Spleen (tissue), 11 donors: ENCODE results near the gene OR9Q1. TPM values are rescaled to one million over a fixed set of nuclear protein-coding genes. Genes with fewer than 3 reads are reported as not detected.

Source experiments
- DNase-seq: peaks from one replicate; pipeline ENCODE4 v3.0.0-alpha.2; 2020
- H3K27ac ChIP-seq, 8 donors: fragments of 200-600 bp; sonication (generic) in 7 of 8; 1 replicate in 4 of 8; 2 replicates in 4 of 8; pipeline versions ENCODE4 v1.5.0 to v1.8.0; 2016 to 2021; ENCODE audit warnings: inconsistent platforms in 4 of 8, mild to moderate bottlenecking in 4 of 8, moderate library complexity in 1 of 8
- H3K27me3 ChIP-seq, 7 donors: fragments of 200-600 bp; sonication (generic) in 6 of 7; replicated peaks in 1 of 7; 1 replicate in 4 of 7; 2 replicates in 3 of 7; pipeline versions ENCODE4 v1.5.0 to v1.8.0; 2016 to 2021; ENCODE audit warnings: inconsistent platforms in 3 of 7, mild to moderate bottlenecking in 1 of 7
- H3K36me3 ChIP-seq, 6 donors: fragments of 200-600 bp; sonication (generic) in 5 of 6; 1 replicate in 4 of 6; 2 replicates in 2 of 6; pipeline versions ENCODE4 v1.5.0 to v1.8.0; 2016 to 2021; ENCODE audit warnings: inconsistent platforms in 2 of 6
- H3K4me1 ChIP-seq, 6 donors: fragments of 200-600 bp; sonication (generic) in 5 of 6; 1 replicate in 3 of 6; 2 replicates in 3 of 6; pipeline versions ENCODE4 v1.5.0 to v1.8.0; 2016 to 2021; ENCODE audit warnings: inconsistent platforms in 3 of 6
- H3K4me3 ChIP-seq, 8 donors: fragments of 200-600 bp; sonication (generic) in 7 of 8; 1 replicate in 4 of 8; 2 replicates in 4 of 8; pipeline versions ENCODE4 v1.5.0 to v1.8.0; 2016 to 2021; ENCODE audit warnings: inconsistent platforms in 4 of 8, mild to moderate bottlenecking in 4 of 8, moderate library complexity in 2 of 8
- H3K9me3 ChIP-seq, 8 donors: fragments of 200-600 bp; sonication (generic) in 7 of 8; 1 replicate in 4 of 8; 2 replicates in 4 of 8; pipeline versions ENCODE4 v1.5.0 to v1.8.0; 2016 to 2021; ENCODE audit warnings: inconsistent platforms in 4 of 8
- CTCF ChIP-seq, 11 experiments: fragments of 200-600 bp in 7 of 11; fragments of 450-650 bp in 4 of 11; sonication (generic) in 4 of 11; IDR thresholded peaks in 8 of 11; conservative IDR thresholded peaks in 3 of 11; 1 replicate in 7 of 11; 2 replicates in 4 of 11; pipeline versions ENCODE4 v1.4.0 to v1.8.0; 2016 to 2021; ENCODE audit warnings: antibody characterized with exemption in 11 of 11, inconsistent platforms in 4 of 11, mild to moderate bottlenecking in 1 of 11
- POLR2A ChIP-seq, 3 donors: fragments of 450-650 bp; IDR thresholded peaks; one replicate each; pipeline ENCODE4 v1.5.1; 2017; ENCODE audit warnings: antibody characterized with exemption in 3 of 3, mild to moderate bottlenecking in 1 of 3
- POLR2AphosphoS5 ChIP-seq, 3 donors: sonication (generic); formaldehyde crosslinking; IDR thresholded peaks; one replicate each; pipeline ENCODE4 v1.5.1; 2017; ENCODE audit warnings: antibody characterized with exemption in 3 of 3
- WGBS, 5 donors: extraction: QIAGEN DNeasy Blood & Tissue Kit in 3 of 5; methylation state at CpG; one replicate each; pipeline versions ENCODE4 v1.1.5 to v1.1.7; 2013 to 2018; 5-methylcytosine and 5-hydroxymethylcytosine counted together
- intact Hi-C: fragments of 100-400 bp; cut with DNase I; formaldehyde crosslinking; loops from one replicate; pipeline ENCODE4 v1.15.0; 2023; ENCODE audit warnings: low total_unique reads
- polyA plus RNA-seq, 3 donors: library from polyadenylated mRNA; stranded (reverse); fragments of 200-250 nt; gene quantifications; one replicate each; pipeline ENCODE4 v1.2.1, GENCODE V29; 2013
- total RNA-seq, 7 donors: library from RNA; depleted of rRNA in 3 of 7; stranded (reverse); fragments of >200 nt in 3 of 7; fragmentation: NEBNext Ultra II Directional in 4 of 7; extraction: Animal tissue kit (Norgen Biotek cat#: 25700) in 4 of 7; gene quantifications; one replicate each; pipeline versions ENCODE4 v1.1.0 to v1.2.1, GENCODE V29; 2016 to 2021
- donor health status: healthy with polysubstance abuse.
- donor health status: DM: no; HTN: no; CAD: no; lungs with moderate emphysema.
- donor health status: DM: no; HTN: no; CAD: no.
- donor health status: Bipolar disorder and iron deficiency.
- donor health status: healthy.
- donor health status: DM: no; HTN: no; CAD: no.
- donor health status: DM: yes; HTN: yes; CAD: no.

OR9Q1 gene
- total and polyA plus RNA-seq, 10 donors: not detected

GRCh38 chr11:58164990-58165389 is 141.3 kb downstream of the OR9Q1 start:
- H3K4me3 ChIP-seq: no peak overlapping the region
- no peaks in the 10 kb centered on the region for H3K4me1 ChIP-seq
- no peak for DNase-seq
- H3K9me3 ChIP-seq: no peaks in the 10 kb centered on the region
- no peak overlapping the region for H3K27ac ChIP-seq
- peaks cover 0 to 4% (median 0%) of the 10 kb centered on the region in 7 donors for H3K27me3 ChIP-seq
- intact Hi-C loops: no loop called here
- no peaks in the 10 kb centered on the region for H3K36me3 ChIP-seq
- TF ChIP-seq POLR2AphosphoS5 (IDR thresholded peaks at IDR 0.05): no peak
- TF ChIP-seq CTCF (IDR thresholded peaks at IDR 0.05 in 8 of 11, conservative IDR thresholded peaks at IDR 0.05 in 3 of 11): no peak
- no peak for TF ChIP-seq POLR2A (IDR thresholded peaks at IDR 0.05)
- 52 to 76% (median 70%) methylated on average over 1 of the region's 1 CpG for WGBS, 5 donors

- Histone ChIP-seq H3K27ac (no peak overlapping the region), H3K4me3 (no peak overlapping the region), H3K36me3 (no peaks in the 10 kb centered on the region), H3K4me1 (no peaks in the 10 kb centered on the region), H3K9me3 (no peaks in the 10 kb centered on the region), H3K27me3 (peaks cover 0 to 4% (median 0%) of the 10 kb centered on the region in 7 donors)
- WGBS, 5 donors: 69 to 78% (median 73%) methylated on average over 7 of the region's 7 CpGs
- intact Hi-C loops: no loop called here
- TF ChIP-seq POLR2AphosphoS5 (IDR thresholded peaks at IDR 0.05) (no peak), CTCF (IDR thresholded peaks at IDR 0.05 in 8 of 11, conservative IDR thresholded peaks at IDR 0.05 in 3 of 11) (no peak), POLR2A (IDR thresholded peaks at IDR 0.05) (no peak)
- no peak for DNase-seq
Measured at GRCh38 chr11:58165504-58166106, 141.9 kb downstream of the OR9Q1 start.

GRCh38 chr11:58177409-58178054 is 153.9 kb downstream of the OR9Q1 start:
- no peak overlapping the region for H3K4me3 ChIP-seq
- no peaks in the 10 kb centered on the region for H3K36me3 ChIP-seq
- H3K27me3 ChIP-seq: peaks cover 0 to 19% (median 0%) of the 10 kb centered on the region in 7 donors
- 71 to 81% (median 79%) methylated on average over 5 of the region's 5 CpGs for WGBS, 5 donors
- TF ChIP-seq POLR2A (IDR thresholded peaks at IDR 0.05) (no peak), CTCF (IDR thresholded peaks at IDR 0.05 in 8 of 11, conservative IDR thresholded peaks at IDR 0.05 in 3 of 11) (no peak), POLR2AphosphoS5 (IDR thresholded peaks at IDR 0.05) (no peak)
- no peak for DNase-seq
- intact Hi-C loops: no loop called here
- no peak overlapping the region for H3K27ac ChIP-seq
- H3K9me3 ChIP-seq: peaks cover 0 to 5% (median 0%) of the 10 kb centered on the region in 8 donors
- H3K4me1 ChIP-seq: no peaks in the 10 kb centered on the region

GRCh38 chr11:58178444-58178843 is 154.8 kb downstream of the OR9Q1 start:
- no peaks in the 10 kb centered on the region for H3K4me1 ChIP-seq
- H3K27ac ChIP-seq: no peak overlapping the region
- no peak overlapping the region for H3K4me3 ChIP-seq
- TF ChIP-seq CTCF (IDR thresholded peaks at IDR 0.05 in 8 of 11, conservative IDR thresholded peaks at IDR 0.05 in 3 of 11) (no peak), POLR2AphosphoS5 (IDR thresholded peaks at IDR 0.05) (no peak), POLR2A (IDR thresholded peaks at IDR 0.05) (no peak)
- DNase-seq: no peak
- WGBS, 5 donors: 80 to 89% (median 80%) methylated on average over 6 of the region's 6 CpGs
- peaks cover 0 to 19% (median 0%) of the 10 kb centered on the region in 7 donors for H3K27me3 ChIP-seq
- intact Hi-C loops: no loop called here
- no peaks in the 10 kb centered on the region for H3K36me3 ChIP-seq
- H3K9me3 ChIP-seq: peaks cover 0 to 4% (median 0%) of the 10 kb centered on the region in 8 donors
